Sigmoid colon (tissue), 4 donors: ENCODE results near the gene DCAF4L1.

Experiments
- CTCF ChIP-seq, 4 experiments: fragments of 450-650 bp in 3 of 4; fragments of 200-600 bp in 1 of 4; IDR thresholded peaks; one replicate each; pipeline ENCODE4 v1.5.1; 2016 to 2019; ENCODE audit warnings: antibody characterized with exemption in 4 of 4, mild to moderate bottlenecking in 3 of 4, moderate library complexity in 2 of 4
- EP300 ChIP-seq, 4 donors: sonication (generic); formaldehyde crosslinking; IDR thresholded peaks; one replicate each; pipeline ENCODE4 v1.6.1; 2017; ENCODE audit warnings: antibody characterized with exemption in 4 of 4
- POLR2A ChIP-seq, 2 donors: fragments of 450-650 bp; IDR thresholded peaks; one replicate each; pipeline ENCODE4 v1.6.1; 2016; ENCODE audit warnings: antibody characterized with exemption in 2 of 2, mild to moderate bottlenecking in 2 of 2, moderate library complexity in 2 of 2
- POLR2AphosphoS5 ChIP-seq, 4 donors: sonication (generic); formaldehyde crosslinking; IDR thresholded peaks; one replicate each; pipeline ENCODE4 v1.6.1; 2017; ENCODE audit warnings: antibody characterized with exemption in 4 of 4

GRCh38 chr4:41990365-41991111, 9.0 kb downstream of the DCAF4L1 start, which contains the start of gene SLC30A9:
- TF ChIP-seq CTCF (IDR thresholded peaks at IDR 0.05) (peak; percentile 21 to 61 (median 40)), POLR2A (IDR thresholded peaks at IDR 0.05) (peak; percentile 65 to 86), POLR2AphosphoS5 (IDR thresholded peaks at IDR 0.05) (peak; percentile 96 to 99 (median 98)), EP300 (IDR thresholded peaks at IDR 0.05) (no peak)
